Measurements from ENCODE around the gene RFNG. TPM values are rescaled to one million over a fixed set of nuclear protein-coding genes. Genes with fewer than 3 reads are reported as not detected.

RFNG gene
- total RNA-seq, 6 experiments from 2014 or later, result 29.9 to 53.3 (median 43.7) TPM

DNA sequence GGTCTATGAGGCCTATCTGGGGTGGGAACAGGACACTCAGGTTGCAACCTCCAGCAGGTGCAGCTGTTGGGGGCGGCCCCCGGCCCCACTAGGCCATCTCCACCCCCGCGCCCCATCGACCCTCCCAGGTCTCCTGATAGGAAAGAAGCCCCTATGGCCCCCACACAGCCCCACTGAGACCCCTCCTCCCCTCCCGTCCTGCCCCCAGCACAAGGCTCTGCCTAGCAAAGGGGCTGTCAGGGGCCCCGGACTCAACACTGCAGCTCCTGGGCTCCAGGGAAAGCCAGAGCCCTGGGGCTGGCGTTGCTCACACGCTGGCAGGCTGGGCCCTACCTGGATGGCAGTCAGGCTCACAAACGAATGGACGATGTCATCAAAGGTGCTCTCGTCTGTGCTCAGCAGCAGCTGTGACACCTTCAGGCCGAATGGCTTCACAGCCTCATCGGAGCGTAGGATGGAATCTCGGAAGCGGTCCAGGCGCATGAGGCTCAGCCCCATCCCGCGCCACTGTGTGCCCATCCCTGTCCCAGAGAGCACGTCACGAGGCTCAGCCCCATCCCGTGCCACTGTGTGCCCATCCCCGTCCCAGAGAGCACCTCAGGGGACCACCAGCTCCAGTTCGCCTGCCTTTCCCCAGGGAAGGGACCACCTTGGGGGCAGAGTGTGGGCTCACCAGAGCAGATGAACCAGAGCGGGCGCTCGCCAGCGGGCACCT lies 39.1 kb upstream of the RFNG start:
- WGBS (ENCODE audit: insufficient coverage, low coverage, low lambda C conversion rate, missing lambda C conversion rate), result 60% methylated on average over 4 of the region's 29 CpGs
- Histone ChIP-seq H3K9me3 (no peaks in the 10 kb centered on the region), H3K27ac (no peak overlapping the region), H3K4me1 (peaks cover 0 to 17% (median 8%) of the 10 kb centered on the region in 4 donors), H3K27me3 (no peaks in the 10 kb centered on the region), H3K4me3 (no peak overlapping the region), H3K36me3 (peaks cover 0 to 100% (median 57%) of the 10 kb centered on the region in 4 donors)
- peak in 1 of 3 donors; percentile 43 for DNase-seq
- no peak for ATAC-seq
- intact Hi-C loops (cut with DNase I), result loop anchor here in 1 of 2 donors (10.0 kb wide), 1 partner anchor 56 kb away; the partner anchor contains the start of genes DCXR and RAC3
- TF ChIP-seq, protein P1, sequence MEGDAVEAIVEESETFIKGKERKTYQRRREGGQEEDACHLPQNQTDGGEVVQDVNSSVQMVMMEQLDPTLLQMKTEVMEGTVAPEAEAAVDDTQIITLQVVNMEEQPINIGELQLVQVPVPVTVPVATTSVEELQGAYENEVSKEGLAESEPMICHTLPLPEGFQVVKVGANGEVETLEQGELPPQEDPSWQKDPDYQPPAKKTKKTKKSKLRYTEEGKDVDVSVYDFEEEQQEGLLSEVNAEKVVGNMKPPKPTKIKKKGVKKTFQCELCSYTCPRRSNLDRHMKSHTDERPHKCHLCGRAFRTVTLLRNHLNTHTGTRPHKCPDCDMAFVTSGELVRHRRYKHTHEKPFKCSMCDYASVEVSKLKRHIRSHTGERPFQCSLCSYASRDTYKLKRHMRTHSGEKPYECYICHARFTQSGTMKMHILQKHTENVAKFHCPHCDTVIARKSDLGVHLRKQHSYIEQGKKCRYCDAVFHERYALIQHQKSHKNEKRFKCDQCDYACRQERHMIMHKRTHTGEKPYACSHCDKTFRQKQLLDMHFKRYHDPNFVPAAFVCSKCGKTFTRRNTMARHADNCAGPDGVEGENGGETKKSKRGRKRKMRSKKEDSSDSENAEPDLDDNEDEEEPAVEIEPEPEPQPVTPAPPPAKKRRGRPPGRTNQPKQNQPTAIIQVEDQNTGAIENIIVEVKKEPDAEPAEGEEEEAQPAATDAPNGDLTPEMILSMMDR (IDR thresholded peaks at IDR 0.05), result no peak
- no peak for TF ChIP-seq POLR2A (IDR thresholded peaks at IDR 0.05)

DNA sequence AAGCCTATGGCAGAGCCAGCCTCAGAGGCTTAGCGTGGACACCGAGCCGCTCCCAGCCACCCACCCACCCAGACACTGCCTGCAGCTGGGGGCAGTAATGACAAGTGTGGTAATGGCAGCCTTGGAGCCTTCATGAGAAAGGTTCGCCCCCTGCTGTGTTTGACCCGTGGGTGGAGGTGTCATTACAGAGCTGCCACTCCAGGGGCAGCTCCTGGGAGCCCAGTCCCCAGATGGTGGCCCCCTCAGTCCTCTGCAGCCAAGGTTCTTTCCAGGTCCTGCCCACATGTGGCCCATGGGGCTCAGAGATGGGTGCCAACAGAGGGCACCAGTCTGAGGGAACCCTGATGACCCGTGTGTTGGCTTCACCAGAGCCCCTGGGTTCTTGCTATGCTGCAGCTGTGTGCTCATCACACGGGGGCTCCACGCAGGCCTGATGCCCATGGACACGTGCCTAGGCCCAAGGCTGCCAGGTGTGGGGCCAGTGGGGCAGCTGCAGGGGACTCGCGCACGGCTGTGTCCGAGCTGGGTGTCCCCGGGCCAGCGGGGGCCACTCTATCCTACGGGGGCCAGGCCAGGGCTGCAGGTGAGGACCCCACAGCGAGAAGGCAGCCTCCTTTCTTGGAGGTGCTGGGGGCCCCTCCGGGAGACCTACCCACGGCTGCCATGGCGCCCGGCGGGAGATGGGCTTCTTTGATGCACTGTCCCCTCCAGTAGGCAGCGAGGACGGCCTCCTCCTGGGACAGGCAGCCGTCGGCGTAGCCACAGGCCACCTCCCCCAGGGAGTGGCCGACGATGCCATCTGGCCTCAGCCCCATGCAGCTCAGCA lies 38.3 kb upstream of the RFNG start:
- Histone ChIP-seq H3K9me3 (no peaks in the 10 kb centered on the region), H3K27ac (no peak overlapping the region), H3K4me1 (peaks cover 0 to 12% (median 4%) of the 10 kb centered on the region in 4 donors), H3K36me3 (peaks cover 0 to 100% (median 62%) of the 10 kb centered on the region in 4 donors), H3K4me3 (no peak overlapping the region), H3K27me3 (no peaks in the 10 kb centered on the region)
- no CpG with 5 or more reads among the region's 29 CpGs for WGBS (ENCODE audit: insufficient coverage, low coverage, low lambda C conversion rate, missing lambda C conversion rate)
- ATAC-seq, result no peak
- TF ChIP-seq, protein P1 (IDR thresholded peaks at IDR 0.05), result no peak
- no peak for TF ChIP-seq POLR2A (IDR thresholded peaks at IDR 0.05)
- peak in 1 of 3 donors; percentile 56 for DNase-seq
- intact Hi-C loops (cut with DNase I), result loop anchor here (10.0 kb wide), 1 partner anchor 55 kb away; the partner anchor contains the start of genes DCXR (in 2 of the 2) and RAC3 (in 2 of the 2)

DNA sequence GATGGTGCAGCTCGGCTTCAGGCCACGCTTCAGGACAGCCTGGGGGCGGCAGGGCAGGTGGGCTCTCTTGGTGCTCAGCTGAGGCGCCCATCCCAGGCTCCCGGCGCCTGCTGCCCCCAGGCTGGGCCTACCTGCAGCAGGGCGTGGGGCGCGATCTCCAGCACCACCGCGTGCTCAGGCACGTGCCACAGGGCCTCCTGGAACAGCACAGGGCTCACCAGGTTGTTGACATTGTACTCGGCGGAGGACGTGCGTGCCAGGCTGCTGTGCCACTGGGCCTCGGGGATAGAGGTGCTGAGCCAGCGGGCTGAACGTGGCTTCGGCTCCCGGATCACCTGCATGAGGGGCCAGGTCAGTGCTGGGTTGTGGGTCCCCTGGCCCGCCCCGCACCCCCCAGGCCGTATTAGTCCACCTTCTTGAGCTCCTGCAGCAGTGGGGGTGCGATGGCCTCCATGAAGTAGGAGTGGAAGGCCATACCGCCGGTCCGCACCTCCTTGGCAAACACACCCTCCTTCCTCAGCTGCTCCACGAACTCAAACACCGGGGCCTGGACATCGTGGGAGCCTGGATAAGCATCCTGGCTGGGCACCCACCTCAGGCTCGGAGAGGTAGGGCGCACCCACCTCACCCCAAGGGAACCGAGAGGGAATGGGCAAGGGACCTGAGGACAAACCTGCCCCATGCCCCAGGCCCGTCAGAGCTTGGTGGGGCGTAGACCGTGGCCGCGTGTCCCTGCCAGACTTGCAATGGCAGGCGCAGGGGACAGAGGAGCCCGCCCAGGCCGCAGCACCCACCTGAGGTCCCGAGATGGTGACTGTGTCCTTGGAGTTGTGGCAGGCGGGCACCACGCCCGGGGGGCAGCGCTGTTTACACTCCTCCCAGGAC lies 37.5 kb upstream of the RFNG start:
- DNase-seq, result peak in 2 of 3 donors; percentile 27 to 69
- peak; percentile 5 to 29 (median 20) for ATAC-seq
- WGBS (ENCODE audit: insufficient coverage, low coverage, low lambda C conversion rate, missing lambda C conversion rate), result 60% methylated on average over 3 of the region's 47 CpGs

More for the DNA sequence above, 37.5 kb upstream of the RFNG start:
- Histone ChIP-seq H3K36me3 (peaks cover 1 to 100% (median 64%) of the 10 kb centered on the region in 4 donors), H3K4me3 (no peak overlapping the region), H3K4me1 (peaks cover 0 to 9% (median 1%) of the 10 kb centered on the region in 4 donors), H3K27me3 (no peaks in the 10 kb centered on the region), H3K27ac (no peak overlapping the region), H3K9me3 (no peaks in the 10 kb centered on the region)
- TF ChIP-seq POLR2A (IDR thresholded peaks at IDR 0.05), result no peak
- TF ChIP-seq, protein P1 (IDR thresholded peaks at IDR 0.05), result no peak
- intact Hi-C loops (cut with DNase I), result loop anchor here in 1 of 2 donors (10.0 kb wide), 1 partner anchor 54 kb away; the partner anchor contains the start of genes DCXR and RAC3

Data from right lobe of liver (tissue), 6 donors.